DMS153 (cell line): ENCODE data around the gene GALNT18.

ENCODE experiments used
- DNase-seq: peaks from one replicate; lab custom pipeline; 2025; lab: John Stamatoyannopoulos, UW

GALNT18 gene

DNA sequence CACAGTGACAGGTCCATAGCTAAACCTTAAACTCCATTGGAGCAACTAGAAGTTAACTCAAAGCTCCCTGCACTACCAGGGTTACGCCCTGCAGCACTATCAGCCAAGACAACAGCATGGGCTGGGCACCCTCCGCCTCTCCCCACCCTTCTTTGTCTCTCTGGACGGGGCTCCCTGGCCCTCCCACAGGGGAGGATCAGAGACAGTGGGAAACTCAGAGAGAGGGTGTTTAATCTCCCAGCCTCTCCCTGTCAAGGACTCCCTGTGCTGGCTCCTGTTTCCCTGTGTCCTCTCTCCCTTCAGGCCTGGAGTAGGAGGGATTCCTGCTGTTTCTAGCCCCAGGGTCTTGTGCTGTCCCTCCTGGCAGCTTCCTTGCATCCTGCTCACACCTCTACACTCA, 211.9 kb downstream of the GALNT18 start:
- no peak for DNase-seq

- DNase-seq: no peak
These were observed 212.6 kb downstream of the GALNT18 start for GRCh38 chr11:11409224-11409623.

DNA sequence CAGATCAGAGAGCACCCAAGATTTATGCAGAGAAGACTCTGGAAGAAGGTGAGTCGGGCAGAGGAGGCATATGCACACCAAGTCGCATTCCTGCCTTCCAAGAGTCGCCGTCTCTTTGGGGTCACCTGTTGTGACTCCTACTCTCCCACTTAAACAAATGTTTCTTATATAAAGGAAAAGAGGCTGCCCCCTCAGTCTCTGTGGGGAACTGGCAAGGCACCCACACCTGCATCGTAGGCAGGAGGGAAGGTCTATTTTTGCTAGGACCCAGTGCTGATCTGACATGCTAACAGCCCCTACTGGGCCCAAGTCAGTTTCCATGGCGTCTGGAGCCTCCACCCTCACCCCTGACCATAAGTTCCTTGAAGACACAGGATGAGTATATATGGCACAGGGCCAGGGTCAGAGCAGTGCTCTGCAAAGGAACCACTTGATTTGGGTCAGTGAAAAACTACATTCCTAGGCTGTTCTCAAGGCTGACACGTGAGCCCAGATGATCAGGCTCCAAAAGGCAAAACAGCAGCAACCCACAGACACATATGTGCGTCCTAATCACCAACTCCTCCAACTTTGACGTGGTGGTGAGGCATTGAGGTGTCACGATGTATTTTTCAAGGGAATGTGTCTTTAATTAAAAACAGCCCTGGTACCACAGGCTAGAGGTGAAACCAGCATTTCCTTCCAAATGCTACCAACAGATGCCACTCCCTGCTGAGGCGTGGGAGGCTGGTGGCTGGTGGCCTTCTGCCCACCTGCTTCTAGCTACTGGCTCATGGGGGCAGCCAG, 213.2 kb downstream of the GALNT18 start:
- DNase-seq: no peak

GRCh38 chr11:11407763-11408084, 214.1 kb downstream of the GALNT18 start:
- no peak for DNase-seq

GRCh38 chr11:11407065-11407762, 214.6 kb downstream of the GALNT18 start:
- DNase-seq: peak; percentile 94

GRCh38 chr11:11406652-11407051, 215.2 kb downstream of the GALNT18 start:
- no peak for DNase-seq

- no peak for DNase-seq
These were observed 217.8 kb downstream of the GALNT18 start for GRCh38 chr11:11403763-11404725.

- DNase-seq: no peak
These were observed 219.8 kb downstream of the GALNT18 start for GRCh38 chr11:11401960-11402535.

GRCh38 chr11:11400635-11401232, 221.1 kb downstream of the GALNT18 start:
- DNase-seq: no peak

GRCh38 chr11:11400121-11400520, 221.7 kb downstream of the GALNT18 start:
- DNase-seq: no peak

GRCh38 chr11:11397781-11398180, 224.0 kb downstream of the GALNT18 start:
- no peak for DNase-seq

GRCh38 chr11:11397036-11397415, 224.8 kb downstream of the GALNT18 start:
- no peak for DNase-seq

- DNase-seq: no peak
These were observed 225.3 kb downstream of the GALNT18 start for GRCh38 chr11:11396301-11397035.

- no peak for DNase-seq
These were observed 226.7 kb downstream of the GALNT18 start for GRCh38 chr11:11395126-11395525.

- DNase-seq: no peak
These were observed 227.6 kb downstream of the GALNT18 start for GRCh38 chr11:11394241-11394640.

DNA sequence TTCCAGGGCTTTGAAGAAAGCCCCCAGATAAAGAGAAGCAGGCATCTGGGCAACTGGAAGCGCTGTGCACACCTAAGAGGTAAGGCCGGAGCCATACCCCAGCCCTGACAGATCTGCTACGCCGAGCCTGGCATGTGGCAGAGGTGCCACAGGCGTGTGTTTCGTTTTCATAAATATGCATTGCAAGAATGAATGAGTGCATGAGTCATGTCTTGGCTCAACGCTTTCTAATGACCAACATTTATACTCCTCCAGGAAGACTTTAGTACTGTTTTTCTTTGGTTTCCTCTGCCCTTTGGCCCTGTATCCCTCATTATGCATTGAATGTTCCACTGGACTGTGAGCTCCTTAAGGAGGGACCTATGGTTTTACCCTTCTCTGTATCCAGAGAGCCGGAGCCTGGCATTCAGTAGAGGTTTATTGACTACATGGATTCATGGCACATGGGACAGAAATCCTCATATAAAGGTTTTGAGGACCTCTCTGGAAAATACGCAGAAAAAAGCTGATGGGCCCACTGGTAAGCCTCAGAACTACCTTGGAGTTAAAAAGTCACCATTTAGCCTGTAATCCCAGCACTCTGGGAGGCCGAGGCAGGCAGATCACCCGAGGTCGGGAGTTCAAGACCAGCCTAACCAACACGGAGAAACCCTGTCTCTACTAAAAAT, 229.9 kb downstream of the GALNT18 start:
- DNase-seq: no peak

DNA sequence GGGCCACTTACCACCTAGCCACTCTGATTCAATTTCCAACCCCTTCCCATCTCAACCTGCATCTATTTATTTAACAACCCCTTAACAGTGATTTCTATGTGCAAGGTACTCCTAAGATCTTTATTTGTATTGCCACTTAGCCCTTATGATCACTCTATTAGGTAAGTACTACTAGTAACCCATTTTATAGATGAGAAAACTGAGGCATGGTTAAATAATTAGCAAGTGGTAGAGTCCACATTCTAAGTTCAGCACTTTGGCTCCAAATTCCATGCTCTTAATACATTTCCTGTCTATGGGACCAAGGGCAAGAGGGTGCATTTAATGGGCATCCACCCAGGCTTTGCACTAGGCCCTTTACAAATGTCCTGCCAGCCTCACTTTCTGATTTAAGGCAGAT, 230.6 kb downstream of the GALNT18 start:
- DNase-seq: no peak

GRCh38 chr11:11390068-11390771, 231.6 kb downstream of the GALNT18 start:
- no peak for DNase-seq

DNA sequence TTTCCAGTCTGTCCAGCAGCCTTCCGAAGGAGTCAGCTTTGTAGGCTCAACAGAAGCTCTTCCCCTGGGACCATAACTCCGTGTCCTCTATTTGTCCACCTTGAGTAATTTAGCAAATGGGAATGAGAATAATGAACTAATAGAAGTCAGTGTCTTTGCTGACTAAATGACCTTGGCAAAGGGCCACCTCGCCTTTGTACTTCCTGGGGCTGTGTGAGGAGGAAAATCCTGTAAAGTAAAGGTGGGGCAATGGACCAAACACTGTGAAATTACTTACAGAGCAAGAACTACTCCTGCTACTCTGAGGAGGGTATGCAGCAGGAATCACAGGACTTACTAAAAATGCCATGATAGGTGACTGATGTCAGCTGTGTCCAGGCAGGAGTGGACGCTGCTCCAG, 232.6 kb downstream of the GALNT18 start:
- DNase-seq: no peak
